Natural killer cell (primary cell): ENCODE results near the gene PLAGL2. TPM values are rescaled to one million over a fixed set of nuclear protein-coding genes. Genes with fewer than 3 reads are reported as not detected.

Experiments
- ATAC-seq, 3 donors: fragments of 150-1000 bp in 2 of 3; fragments of 200-7000 bp in 1 of 3; cut with Tn5 transposase; 1 replicate in 1 of 3; 2 replicates in 2 of 3; pipeline ENCODE4 v1.10.0; 2021; ENCODE audit warnings: mild to moderate bottlenecking in 2 of 3, moderate library complexity in 2 of 3
- DNase-seq, 2 donors: peaks; one replicate each; pipeline versions ENCODE4 v3.0.0 to v3.0.0-alpha.2; 2013 to 2021; ENCODE audit warnings: mixed read lengths in 1 of 2
- H3K27ac ChIP-seq: one replicate; pipeline ENCODE4 v1.5.1; 2013; ENCODE audit warnings: mild to moderate bottlenecking, low read length
- H3K27me3 ChIP-seq: one replicate; pipeline ENCODE4 v1.6.1; 2013; ENCODE audit warnings: low read length; ENCODE audit not compliant: control insufficient read depth, insufficient read depth
- H3K36me3 ChIP-seq: one replicate; pipeline ENCODE4 v1.6.1; 2013; ENCODE audit warnings: low read length; ENCODE audit not compliant: control insufficient read depth, insufficient read depth
- H3K4me1 ChIP-seq: one replicate; pipeline ENCODE4 v1.6.1; 2013; ENCODE audit warnings: low read length; ENCODE audit not compliant: control insufficient read depth, insufficient read depth
- H3K4me3 ChIP-seq: one replicate; pipeline ENCODE4 v1.5.1; 2013; ENCODE audit warnings: low read length
- H3K9me3 ChIP-seq: one replicate; pipeline ENCODE4 v1.6.1; 2013; ENCODE audit warnings: low read length; ENCODE audit not compliant: control insufficient read depth, insufficient read depth
- H3K27ac Mint-ChIP-seq, 2 donors: one replicate each; pipeline ENCODE4 v1.8.0; 2022; ENCODE audit warnings: mild to moderate bottlenecking in 2 of 2, mixed read lengths in 2 of 2, moderate library complexity in 1 of 2
- H3K27me3 Mint-ChIP-seq, 2 donors: one replicate each; pipeline ENCODE4 v1.8.0; 2022; ENCODE audit warnings: low read depth in 2 of 2, mixed read lengths in 2 of 2
- H3K36me3 Mint-ChIP-seq: one replicate; pipeline ENCODE4 v1.8.0; 2022; ENCODE audit warnings: mixed read lengths
- H3K4me1 Mint-ChIP-seq, 2 donors: one replicate each; pipeline ENCODE4 v1.8.0; 2022; ENCODE audit warnings: mixed read lengths in 2 of 2
- H3K4me3 Mint-ChIP-seq: one replicate; pipeline ENCODE4 v1.8.0; 2022; ENCODE audit warnings: mild to moderate bottlenecking, moderate library complexity, mixed read lengths
- H3K9me3 Mint-ChIP-seq, 2 donors: one replicate each; pipeline ENCODE4 v1.8.0; 2022; ENCODE audit warnings: mixed read lengths in 2 of 2
- WGBS: methylation state at CpG from one replicate; pipeline ENCODE4 v1.1.7; 2013; ENCODE audit warnings: missing lambda C conversion rate; ENCODE audit not compliant: insufficient coverage; 5-methylcytosine and 5-hydroxymethylcytosine counted together
- intact Hi-C: fragments of 100-400 bp; cut with micrococcal nuclease; formaldehyde crosslinking; loops from one replicate; pipeline ENCODE4 v1.14.2; 2022
- total RNA-seq, 4 donors: library from RNA; stranded (reverse); fragments of 120-200 nt in 1 of 4; gene quantifications; one replicate each; pipeline versions ENCODE4 v1.2.3 to v1.2.4, GENCODE V29; 2013 to 2022
- TF ChIP-seq, protein P1 (sequence below): fragments of 200-600 bp; IDR thresholded peaks from one replicate; pipeline ENCODE4 v1.8.0; 2022; ENCODE audit warnings: antibody characterized with exemption

PLAGL2 gene
- total RNA-seq, 3 donors from 2014 or later (not counting 1 experiment from before 2014, with no cell fraction given) = 13.5 to 16.6 (median 15.1) TPM

DNA sequence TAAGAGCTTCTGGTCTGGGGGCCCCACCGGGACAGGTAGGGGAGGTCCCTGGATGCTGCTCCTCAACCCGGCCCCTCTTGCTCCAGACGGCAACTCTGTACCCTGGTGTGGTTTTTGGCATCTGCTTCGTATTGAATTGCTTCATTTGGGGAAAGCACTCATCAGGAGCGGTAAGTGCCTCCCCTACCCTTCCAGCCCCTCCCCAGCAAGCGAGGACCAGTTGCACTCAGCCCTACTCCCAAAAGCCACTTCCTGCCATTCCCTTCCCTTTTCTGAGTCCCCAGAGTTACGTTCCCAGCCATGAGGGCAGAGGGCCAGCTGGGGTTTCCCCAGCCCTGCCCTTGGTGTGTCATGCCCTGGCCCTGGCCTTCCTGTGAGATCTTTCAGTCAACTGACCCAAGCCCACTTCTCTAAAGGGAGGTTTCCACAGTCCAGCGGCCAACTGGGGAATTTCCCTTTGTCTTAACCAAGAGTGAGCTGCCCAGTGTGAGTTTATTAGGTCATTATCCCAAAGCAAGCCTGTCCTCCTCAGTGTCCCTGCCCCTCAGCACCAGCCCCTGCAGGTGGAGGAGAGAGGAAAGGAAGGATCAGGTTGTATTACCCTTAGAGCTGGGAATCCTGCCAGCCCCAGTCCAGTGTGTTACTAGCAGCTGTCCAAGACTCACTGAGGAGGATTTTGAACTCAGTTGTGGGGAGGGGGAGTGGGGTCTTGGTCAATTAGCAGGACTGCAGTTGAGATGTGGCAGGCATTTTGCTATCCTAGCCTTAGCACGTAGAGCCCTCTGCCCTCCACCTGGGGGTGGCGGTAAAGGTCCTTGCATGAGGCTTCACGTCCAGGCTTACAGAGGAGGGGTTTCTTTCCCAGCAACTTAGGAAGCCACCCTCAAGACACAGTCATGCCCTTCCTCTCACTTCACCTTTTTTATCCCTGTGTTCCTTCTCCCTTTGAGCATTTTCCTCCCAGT lies 52.2 kb downstream of the PLAGL2 start:
- Histone ChIP-seq H3K27me3 (no peaks in the 10 kb centered on the region), H3K36me3 (peaks cover 56% of the 10 kb centered on the region), H3K4me1 (peaks cover 7% of the 10 kb centered on the region), H3K27ac (peak overlapping the region; percentile 3), H3K9me3 (no peaks in the 10 kb centered on the region), H3K4me3 (no peak overlapping the region)
- ATAC-seq (peak; percentile 65 to 81 (median 75)), DNase-seq (peak in 1 of 2 donors; percentile 46)
- Mint-ChIP-seq H3K27ac (peak overlapping the region; percentile 23 to 58), H3K27me3 (no peaks in the 10 kb centered on the region), H3K4me1 (peaks cover 0 to 10% of the 10 kb centered on the region in 2 donors), H3K9me3 (no peaks in the 10 kb centered on the region), H3K36me3 (no peaks in the 10 kb centered on the region), H3K4me3 (no peak overlapping the region)
- intact Hi-C loops = no loop called here
- TF ChIP-seq, protein P1, sequence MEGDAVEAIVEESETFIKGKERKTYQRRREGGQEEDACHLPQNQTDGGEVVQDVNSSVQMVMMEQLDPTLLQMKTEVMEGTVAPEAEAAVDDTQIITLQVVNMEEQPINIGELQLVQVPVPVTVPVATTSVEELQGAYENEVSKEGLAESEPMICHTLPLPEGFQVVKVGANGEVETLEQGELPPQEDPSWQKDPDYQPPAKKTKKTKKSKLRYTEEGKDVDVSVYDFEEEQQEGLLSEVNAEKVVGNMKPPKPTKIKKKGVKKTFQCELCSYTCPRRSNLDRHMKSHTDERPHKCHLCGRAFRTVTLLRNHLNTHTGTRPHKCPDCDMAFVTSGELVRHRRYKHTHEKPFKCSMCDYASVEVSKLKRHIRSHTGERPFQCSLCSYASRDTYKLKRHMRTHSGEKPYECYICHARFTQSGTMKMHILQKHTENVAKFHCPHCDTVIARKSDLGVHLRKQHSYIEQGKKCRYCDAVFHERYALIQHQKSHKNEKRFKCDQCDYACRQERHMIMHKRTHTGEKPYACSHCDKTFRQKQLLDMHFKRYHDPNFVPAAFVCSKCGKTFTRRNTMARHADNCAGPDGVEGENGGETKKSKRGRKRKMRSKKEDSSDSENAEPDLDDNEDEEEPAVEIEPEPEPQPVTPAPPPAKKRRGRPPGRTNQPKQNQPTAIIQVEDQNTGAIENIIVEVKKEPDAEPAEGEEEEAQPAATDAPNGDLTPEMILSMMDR = no peak
- 51% methylated on average over 10 of the region's 11 CpGs for WGBS

- no peak for DNase-seq
- H3K4me1 Mint-ChIP-seq = peaks cover 0 to 10% of the 10 kb centered on the region in 2 donors
- peaks cover 54% of the 10 kb centered on the region for H3K36me3 ChIP-seq
These were observed 53.8 kb downstream of the PLAGL2 start for GRCh38 chr20:32153771-32154170.

GRCh38 chr20:32153156-32153665 lies 54.3 kb downstream of the PLAGL2 start:
- H3K4me1 Mint-ChIP-seq = peaks cover 0 to 10% of the 10 kb centered on the region in 2 donors
- H3K36me3 Mint-ChIP-seq = no peaks in the 10 kb centered on the region

More at GRCh38 chr20:32153771-32154170, 53.8 kb downstream of the PLAGL2 start:
- Mint-ChIP-seq H3K27ac (no peak overlapping the region), H3K27me3 (no peaks in the 10 kb centered on the region), H3K36me3 (no peaks in the 10 kb centered on the region), H3K4me3 (no peak overlapping the region), H3K9me3 (no peaks in the 10 kb centered on the region)
- no peaks in the 10 kb centered on the region for H3K27me3 ChIP-seq
- H3K9me3 ChIP-seq = no peaks in the 10 kb centered on the region
- WGBS = 91% methylated on average over 5 of the region's 5 CpGs
- H3K4me3 ChIP-seq = no peak overlapping the region
- H3K4me1 ChIP-seq = peaks cover 7% of the 10 kb centered on the region
- intact Hi-C loops = no loop called here
- H3K27ac ChIP-seq = no peak overlapping the region
- TF ChIP-seq, protein P1 = no peak
- ATAC-seq = no peak

More at GRCh38 chr20:32153156-32153665, 54.3 kb downstream of the PLAGL2 start:
- Histone ChIP-seq H3K27ac (no peak overlapping the region), H3K4me3 (no peak overlapping the region), H3K27me3 (no peaks in the 10 kb centered on the region), H3K9me3 (no peaks in the 10 kb centered on the region), H3K36me3 (peaks cover 51% of the 10 kb centered on the region), H3K4me1 (peaks cover 7% of the 10 kb centered on the region)
- intact Hi-C loops = no loop called here
- DNase-seq (no peak), ATAC-seq (no peak)
- no peak overlapping the region for H3K27ac Mint-ChIP-seq
- H3K4me3 Mint-ChIP-seq = no peak overlapping the region
- H3K9me3 Mint-ChIP-seq = no peaks in the 10 kb centered on the region
- WGBS = 98% methylated on average over 4 of the region's 4 CpGs
- no peaks in the 10 kb centered on the region for H3K27me3 Mint-ChIP-seq
- TF ChIP-seq, protein P1 = no peak
